ENCODE results near the gene SHPK.

DNA sequence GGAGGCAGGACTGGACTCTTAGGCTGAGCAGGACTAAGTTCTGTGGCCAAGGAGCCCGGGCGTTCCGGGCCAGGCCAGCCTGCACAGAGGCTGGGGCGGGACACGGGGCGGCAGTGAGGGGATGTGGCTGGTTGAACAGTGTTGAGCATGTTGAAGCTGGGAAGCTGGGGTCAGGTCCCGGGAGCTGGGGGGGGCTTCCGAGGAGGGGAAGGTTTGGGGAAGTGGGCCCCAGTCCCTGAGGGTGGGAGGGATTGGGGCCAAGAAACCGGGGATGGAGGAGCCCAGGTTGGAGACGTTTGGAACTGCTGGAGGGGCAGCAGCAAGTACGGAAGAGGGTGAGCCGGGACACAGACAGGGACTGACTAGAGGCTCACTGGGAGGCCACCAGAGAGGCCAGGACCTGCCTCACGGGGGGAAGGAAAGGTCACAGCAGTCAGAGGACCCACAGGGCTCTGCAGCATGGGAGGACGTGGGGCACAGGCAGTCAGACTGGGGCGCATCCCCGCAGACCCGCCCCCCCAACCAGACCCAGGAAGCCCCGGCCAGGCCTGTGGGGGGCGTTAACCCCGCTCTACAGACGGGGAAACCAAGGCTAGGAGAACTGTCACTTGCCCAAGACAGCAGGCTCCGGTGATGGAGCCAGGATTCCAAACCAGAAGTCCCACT, 22.9 kb upstream of the SHPK start:
- TF ChIP-seq, protein P1, sequence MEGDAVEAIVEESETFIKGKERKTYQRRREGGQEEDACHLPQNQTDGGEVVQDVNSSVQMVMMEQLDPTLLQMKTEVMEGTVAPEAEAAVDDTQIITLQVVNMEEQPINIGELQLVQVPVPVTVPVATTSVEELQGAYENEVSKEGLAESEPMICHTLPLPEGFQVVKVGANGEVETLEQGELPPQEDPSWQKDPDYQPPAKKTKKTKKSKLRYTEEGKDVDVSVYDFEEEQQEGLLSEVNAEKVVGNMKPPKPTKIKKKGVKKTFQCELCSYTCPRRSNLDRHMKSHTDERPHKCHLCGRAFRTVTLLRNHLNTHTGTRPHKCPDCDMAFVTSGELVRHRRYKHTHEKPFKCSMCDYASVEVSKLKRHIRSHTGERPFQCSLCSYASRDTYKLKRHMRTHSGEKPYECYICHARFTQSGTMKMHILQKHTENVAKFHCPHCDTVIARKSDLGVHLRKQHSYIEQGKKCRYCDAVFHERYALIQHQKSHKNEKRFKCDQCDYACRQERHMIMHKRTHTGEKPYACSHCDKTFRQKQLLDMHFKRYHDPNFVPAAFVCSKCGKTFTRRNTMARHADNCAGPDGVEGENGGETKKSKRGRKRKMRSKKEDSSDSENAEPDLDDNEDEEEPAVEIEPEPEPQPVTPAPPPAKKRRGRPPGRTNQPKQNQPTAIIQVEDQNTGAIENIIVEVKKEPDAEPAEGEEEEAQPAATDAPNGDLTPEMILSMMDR (IDR thresholded peaks at IDR 0.05; ENCODE audit: insufficient read depth, low read length, poor library complexity, severe bottlenecking), result no peak
- no peak for TF ChIP-seq EZH2phosphoT487 (conservative IDR thresholded peaks at IDR 0.05; ENCODE audit: low read length)

Measured in SU-DHL-6 (cell line).